Measurements from ENCODE around the gene DIP2C.
"Not testable (repeated sequence)": the region's sequence is repeated elsewhere in the genome, so short reads cannot be mapped to it uniquely, and the experiment has no call there.

DIP2C gene

GRCh38 chr10:656883-657282, 32.6 kb downstream of the DIP2C start:
- no peak for DNase-seq (ENCODE audit: low spot score)

- no peak for DNase-seq (ENCODE audit: low spot score)
Measured at GRCh38 chr10:655184-655583, 34.3 kb downstream of the DIP2C start.

- DNase-seq (ENCODE audit: low spot score) = no peak
Measured at GRCh38 chr10:654647-654996, 34.8 kb downstream of the DIP2C start.

GRCh38 chr10:653991-654646, 35.3 kb downstream of the DIP2C start:
- no peak for DNase-seq (ENCODE audit: low spot score)

- DNase-seq (ENCODE audit: low spot score) = not testable (repeated sequence)
Measured at GRCh38 chr10:652832-653459, 36.5 kb downstream of the DIP2C start.

GRCh38 chr10:652233-652632, 37.2 kb downstream of the DIP2C start:
- no peak for DNase-seq (ENCODE audit: low spot score)

GRCh38 chr10:651692-652091, 37.8 kb downstream of the DIP2C start:
- DNase-seq (ENCODE audit: low spot score) = no peak

- DNase-seq (ENCODE audit: low spot score) = no peak
Measured at GRCh38 chr10:650886-651615, 38.4 kb downstream of the DIP2C start.

GRCh38 chr10:650441-650851, 39.0 kb downstream of the DIP2C start:
- DNase-seq (ENCODE audit: low spot score) = no peak

GRCh38 chr10:649798-650440, 39.5 kb downstream of the DIP2C start:
- no peak for DNase-seq (ENCODE audit: low spot score)

GRCh38 chr10:649445-649797, 40.0 kb downstream of the DIP2C start:
- DNase-seq (ENCODE audit: low spot score) = no peak

- DNase-seq (ENCODE audit: low spot score) = not testable (repeated sequence)
Measured at GRCh38 chr10:647019-647418, 42.4 kb downstream of the DIP2C start.

GRCh38 chr10:646118-646524, 43.3 kb downstream of the DIP2C start:
- DNase-seq (ENCODE audit: low spot score) = no peak

GRCh38 chr10:644943-645334, 44.5 kb downstream of the DIP2C start:
- DNase-seq (ENCODE audit: low spot score) = no peak

- no peak for DNase-seq (ENCODE audit: low spot score)
Measured at GRCh38 chr10:644076-644942, 45.2 kb downstream of the DIP2C start.

- no peak for DNase-seq (ENCODE audit: low spot score)
Measured at GRCh38 chr10:642186-642890, 47.1 kb downstream of the DIP2C start.

GRCh38 chr10:641149-642010, 48.1 kb downstream of the DIP2C start:
- no peak for DNase-seq (ENCODE audit: low spot score)

GRCh38 chr10:640673-641045, 48.8 kb downstream of the DIP2C start:
- no peak for DNase-seq (ENCODE audit: low spot score)

GRCh38 chr10:639751-640672, 49.5 kb downstream of the DIP2C start:
- DNase-seq (ENCODE audit: low spot score) = no peak

Measured in CD4-positive, alpha-beta T cell treated with Interleukin-15 for 4 hours (primary cell).